ENCODE data around the gene OS9. TPM values are rescaled to one million over a fixed set of nuclear protein-coding genes. Genes with fewer than 3 reads are reported as not detected.

OS9 gene
- total RNA-seq, 1 donor from 2014 or later, result 338 TPM

DNA sequence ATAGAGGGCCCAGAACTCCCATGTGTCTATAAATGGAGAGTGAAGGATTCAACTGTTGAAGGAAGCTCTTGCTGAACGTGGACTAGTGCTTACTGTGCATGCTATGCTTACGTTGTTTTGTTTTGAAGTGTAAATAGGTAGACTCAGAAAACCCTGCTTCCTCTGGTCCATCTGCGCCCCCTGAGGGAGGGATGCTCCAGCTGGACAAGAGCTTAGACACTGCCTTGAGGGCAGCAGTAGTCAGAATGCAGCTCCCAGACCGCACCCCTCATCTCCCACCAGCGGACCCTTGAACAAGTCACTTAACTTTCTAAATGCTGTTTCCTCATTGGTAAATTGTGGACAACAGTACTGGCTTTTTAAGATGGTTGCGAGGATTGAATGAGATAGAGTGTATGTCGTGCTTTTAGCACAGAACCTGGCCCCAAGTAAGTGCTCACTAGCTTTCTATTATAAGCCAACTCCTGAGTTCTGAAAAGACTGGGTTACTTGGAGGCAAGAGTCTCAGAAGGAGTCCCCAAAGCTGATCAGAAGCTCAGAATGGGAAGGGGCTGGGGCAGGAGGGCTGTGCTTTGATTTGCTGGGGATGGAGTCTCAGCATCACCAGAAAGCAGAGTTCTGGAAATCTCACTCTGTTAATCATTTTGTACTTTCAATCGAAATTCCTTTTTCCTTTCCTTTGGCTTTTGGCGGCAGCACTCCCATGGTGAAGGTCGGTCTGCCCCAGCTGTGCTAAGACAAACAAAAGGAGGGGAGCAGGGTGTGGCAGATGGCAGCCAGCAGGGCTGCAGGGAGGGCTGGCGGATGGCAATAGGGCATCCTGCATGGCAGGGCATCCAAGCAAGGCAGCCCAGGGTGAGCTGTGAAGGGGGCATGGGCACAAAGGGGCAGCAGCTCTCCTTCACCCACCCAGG lies 29.0 kb downstream of the OS9 start:
- no peak overlapping the region for H3K27ac Mint-ChIP-seq (ENCODE audit: unreplicated experiment)
- TF ChIP-seq, protein P1, sequence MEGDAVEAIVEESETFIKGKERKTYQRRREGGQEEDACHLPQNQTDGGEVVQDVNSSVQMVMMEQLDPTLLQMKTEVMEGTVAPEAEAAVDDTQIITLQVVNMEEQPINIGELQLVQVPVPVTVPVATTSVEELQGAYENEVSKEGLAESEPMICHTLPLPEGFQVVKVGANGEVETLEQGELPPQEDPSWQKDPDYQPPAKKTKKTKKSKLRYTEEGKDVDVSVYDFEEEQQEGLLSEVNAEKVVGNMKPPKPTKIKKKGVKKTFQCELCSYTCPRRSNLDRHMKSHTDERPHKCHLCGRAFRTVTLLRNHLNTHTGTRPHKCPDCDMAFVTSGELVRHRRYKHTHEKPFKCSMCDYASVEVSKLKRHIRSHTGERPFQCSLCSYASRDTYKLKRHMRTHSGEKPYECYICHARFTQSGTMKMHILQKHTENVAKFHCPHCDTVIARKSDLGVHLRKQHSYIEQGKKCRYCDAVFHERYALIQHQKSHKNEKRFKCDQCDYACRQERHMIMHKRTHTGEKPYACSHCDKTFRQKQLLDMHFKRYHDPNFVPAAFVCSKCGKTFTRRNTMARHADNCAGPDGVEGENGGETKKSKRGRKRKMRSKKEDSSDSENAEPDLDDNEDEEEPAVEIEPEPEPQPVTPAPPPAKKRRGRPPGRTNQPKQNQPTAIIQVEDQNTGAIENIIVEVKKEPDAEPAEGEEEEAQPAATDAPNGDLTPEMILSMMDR (IDR thresholded peaks at IDR 0.05), result no peak
- H3K4me3 Mint-ChIP-seq (ENCODE audit: unreplicated experiment), result no peak overlapping the region
- peaks cover 26% of the 10 kb centered on the region for H3K36me3 Mint-ChIP-seq (ENCODE audit: unreplicated experiment)
- peaks cover 23% of the 10 kb centered on the region for H3K4me1 Mint-ChIP-seq (ENCODE audit: unreplicated experiment)
- H3K27me3 Mint-ChIP-seq (ENCODE audit: unreplicated experiment), result peaks cover 2% of the 10 kb centered on the region
- no peaks in the 10 kb centered on the region for H3K9me3 Mint-ChIP-seq (ENCODE audit: unreplicated experiment)
- peak; percentile 76 for DNase-seq (ENCODE audit: extremely low spot score, unreplicated experiment)

DNA sequence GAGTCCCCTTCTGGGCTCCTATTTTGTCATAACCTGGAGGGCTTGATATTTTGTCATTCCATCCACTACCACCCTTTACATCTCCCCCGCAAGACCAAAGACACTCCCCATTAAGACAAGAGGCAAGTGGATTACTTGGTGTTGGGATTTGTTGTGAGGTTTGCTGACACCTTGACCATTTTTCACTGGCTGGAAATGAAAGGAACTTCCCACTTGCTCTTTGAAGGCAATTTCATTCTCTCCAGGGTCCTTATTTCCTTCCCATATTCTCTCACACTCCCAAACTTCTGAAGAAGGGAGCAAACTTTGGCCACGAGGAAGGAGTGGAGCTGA lies 29.7 kb downstream of the OS9 start:
- TF ChIP-seq, protein P1 (IDR thresholded peaks at IDR 0.05), result no peak
- H3K27me3 Mint-ChIP-seq (ENCODE audit: unreplicated experiment), result peaks cover 6% of the 10 kb centered on the region

DNA sequence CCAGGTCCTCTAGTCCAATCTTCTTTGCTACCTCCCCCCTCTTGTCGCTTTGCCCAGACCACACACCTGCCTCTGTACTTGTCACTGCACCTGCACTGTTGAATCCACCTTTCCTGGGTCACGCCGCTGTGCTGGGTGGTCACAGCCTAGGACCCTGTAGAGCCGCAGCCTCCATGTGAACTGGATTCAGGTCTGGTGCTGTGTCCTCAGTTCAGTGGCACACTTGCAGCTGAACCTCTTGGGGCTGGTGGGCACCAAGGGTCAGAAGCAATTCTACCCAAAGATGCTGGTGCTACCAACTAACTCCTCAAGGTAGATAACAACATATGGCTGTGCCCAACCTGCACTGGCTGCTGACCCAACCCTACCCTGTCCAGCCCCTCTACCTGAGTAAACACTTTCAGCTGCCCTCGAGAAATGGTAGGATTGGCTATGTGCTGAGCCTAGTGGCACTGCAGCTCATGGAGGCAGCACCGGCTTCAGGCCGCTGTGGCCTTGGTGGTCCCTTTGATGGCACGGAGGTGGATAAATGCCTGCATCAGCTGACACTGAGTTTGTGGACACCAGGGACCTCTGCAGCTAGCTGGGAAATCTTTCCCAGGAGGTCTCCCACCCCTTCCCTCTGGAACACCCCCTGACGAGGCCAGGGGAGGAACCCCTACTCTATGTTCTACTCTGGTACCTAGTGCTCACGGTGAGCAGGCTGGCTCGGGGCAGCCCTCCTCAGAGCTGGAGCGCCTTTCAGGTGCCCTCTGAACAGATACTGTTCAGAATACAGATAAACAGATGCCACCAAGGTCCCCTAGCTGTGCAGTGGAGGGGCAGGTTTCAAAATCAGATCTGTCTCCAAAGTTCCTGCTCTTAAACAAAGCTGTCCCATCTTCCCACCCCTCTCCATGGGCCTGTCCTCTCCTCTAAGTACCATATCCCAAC lies 30.3 kb downstream of the OS9 start:
- no peak overlapping the region for H3K27ac Mint-ChIP-seq (ENCODE audit: unreplicated experiment)
- H3K36me3 Mint-ChIP-seq (ENCODE audit: unreplicated experiment), result peaks cover 16% of the 10 kb centered on the region
- no peak overlapping the region for H3K4me3 Mint-ChIP-seq (ENCODE audit: unreplicated experiment)
- TF ChIP-seq, protein P1 (IDR thresholded peaks at IDR 0.05), result no peak
- peaks cover 6% of the 10 kb centered on the region for H3K27me3 Mint-ChIP-seq (ENCODE audit: unreplicated experiment)
- H3K4me1 Mint-ChIP-seq (ENCODE audit: unreplicated experiment), result peaks cover 23% of the 10 kb centered on the region
- H3K9me3 Mint-ChIP-seq (ENCODE audit: unreplicated experiment), result no peaks in the 10 kb centered on the region
- DNase-seq (ENCODE audit: extremely low spot score, unreplicated experiment), result peak; percentile 75

More for the DNA sequence above, 29.7 kb downstream of the OS9 start:
- no peak overlapping the region for H3K4me3 Mint-ChIP-seq (ENCODE audit: unreplicated experiment)
- no peaks in the 10 kb centered on the region for H3K9me3 Mint-ChIP-seq (ENCODE audit: unreplicated experiment)
- peaks cover 22% of the 10 kb centered on the region for H3K36me3 Mint-ChIP-seq (ENCODE audit: unreplicated experiment)
- no peak overlapping the region for H3K27ac Mint-ChIP-seq (ENCODE audit: unreplicated experiment)
- peaks cover 23% of the 10 kb centered on the region for H3K4me1 Mint-ChIP-seq (ENCODE audit: unreplicated experiment)
- no peak for DNase-seq (ENCODE audit: extremely low spot score, unreplicated experiment)

DNA sequence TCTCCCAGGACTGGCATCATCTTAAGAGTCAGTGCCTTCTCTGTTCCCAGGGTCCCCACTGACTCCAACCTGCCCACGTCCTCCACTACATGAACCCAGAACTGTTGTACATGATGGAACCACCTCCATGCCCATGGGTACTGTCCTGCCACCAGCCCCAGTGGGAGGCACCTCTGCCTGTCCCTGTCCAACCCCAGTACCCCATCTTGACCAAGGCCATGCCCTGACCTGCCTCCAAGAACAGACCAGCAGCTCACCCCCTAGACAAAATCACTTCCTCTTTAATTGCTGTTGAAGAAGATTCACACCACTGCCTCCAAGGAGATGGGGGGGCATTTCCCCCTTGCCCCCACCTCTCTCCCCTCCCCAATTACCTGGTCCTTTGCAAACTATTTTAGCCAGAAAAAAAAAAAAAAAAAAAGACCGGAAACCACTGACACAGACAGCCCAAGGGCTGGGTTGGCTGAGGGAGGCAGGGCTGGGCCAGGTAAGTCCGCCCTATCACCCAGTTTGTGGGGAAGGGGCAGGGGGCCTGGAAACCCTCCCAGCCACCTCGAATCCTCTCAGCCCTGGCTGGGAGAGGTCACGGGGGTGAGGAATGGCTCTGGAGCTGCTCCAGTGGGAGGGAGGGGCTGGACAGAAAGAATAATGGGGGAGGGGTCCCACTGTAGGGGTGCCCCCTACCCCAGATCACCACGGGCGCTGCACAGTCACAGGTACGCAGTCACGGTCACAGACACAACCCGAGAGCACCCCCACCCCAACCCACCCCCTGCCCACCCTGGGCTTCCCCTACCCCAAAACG lies 31.2 kb downstream of the OS9 start:
- TF ChIP-seq, protein P1 (IDR thresholded peaks at IDR 0.05), result no peak
- Mint-ChIP-seq H3K4me1 (ENCODE audit: unreplicated experiment) (peaks cover 23% of the 10 kb centered on the region), H3K9me3 (ENCODE audit: unreplicated experiment) (no peaks in the 10 kb centered on the region), H3K4me3 (ENCODE audit: unreplicated experiment) (peak overlapping the region; percentile 53), H3K27me3 (ENCODE audit: unreplicated experiment) (peaks cover 6% of the 10 kb centered on the region), H3K36me3 (ENCODE audit: unreplicated experiment) (peaks cover 9% of the 10 kb centered on the region), H3K27ac (ENCODE audit: unreplicated experiment) (no peak overlapping the region)
- peak; percentile 73 for DNase-seq (ENCODE audit: extremely low spot score, unreplicated experiment)

Data from osteocyte (in vitro differentiated cells).